ENCODE data around the gene DPP8.

DPP8 gene

GRCh38 chr15:65423976-65424679 is 93.4 kb downstream of the DPP8 start:
- DNase-seq: no peak

- no peak for DNase-seq
These were observed 94.1 kb downstream of the DPP8 start for GRCh38 chr15:65423150-65423975.

GRCh38 chr15:65421360-65422215 is 95.9 kb downstream of the DPP8 start:
- peak; percentile 37 for DNase-seq

- no peak for DNase-seq
These were observed 96.5 kb downstream of the DPP8 start for GRCh38 chr15:65420975-65421359.

- no peak for DNase-seq
These were observed 98.9 kb downstream of the DPP8 start for GRCh38 chr15:65418596-65418995.

GRCh38 chr15:65416845-65417416 is 100.6 kb downstream of the DPP8 start:
- DNase-seq: no peak

- no peak for DNase-seq
These were observed 102.5 kb downstream of the DPP8 start for GRCh38 chr15:65414841-65415621.

GRCh38 chr15:65413760-65414144 is 103.7 kb downstream of the DPP8 start:
- no peak for DNase-seq

- no peak for DNase-seq
These were observed 104.3 kb downstream of the DPP8 start for GRCh38 chr15:65413051-65413759.

GRCh38 chr15:65412556-65412955 is 104.9 kb downstream of the DPP8 start:
- DNase-seq: no peak

- DNase-seq: no peak
These were observed 105.9 kb downstream of the DPP8 start for GRCh38 chr15:65411465-65412071.

- no peak for DNase-seq
These were observed 106.5 kb downstream of the DPP8 start for GRCh38 chr15:65410972-65411371.

GRCh38 chr15:65410036-65410435 is 107.5 kb downstream of the DPP8 start:
- DNase-seq: no peak

- peak; percentile 75 for DNase-seq
These were observed 108.4 kb downstream of the DPP8 start for GRCh38 chr15:65409036-65409631.

GRCh38 chr15:65408324-65409035 is 109.0 kb downstream of the DPP8 start:
- DNase-seq: no peak

GRCh38 chr15:65406424-65407000 is 111.0 kb downstream of the DPP8 start:
- DNase-seq: no peak

- DNase-seq: no peak
These were observed 111.6 kb downstream of the DPP8 start for GRCh38 chr15:65405791-65406423.

- no peak for DNase-seq
These were observed 113.2 kb downstream of the DPP8 start for GRCh38 chr15:65404186-65404872.
